B cell (primary cell): Measurements from ENCODE around the gene DPYSL3. TPM values are rescaled to one million over a fixed set of nuclear protein-coding genes. Genes with fewer than 3 reads are reported as not detected.

Experiments
- ATAC-seq: fragments of 200-7000 bp; cut with Tn5 transposase; one replicate; pipeline ENCODE4 v1.10.0; 2021; ENCODE audit warnings: low read depth, mild to moderate bottlenecking, moderate number of reproducible peaks, moderate library complexity
- CTCF ChIA-PET: fragments of 350-600 bp; sonication (Branson Sonifier 250); formaldehyde crosslinking; loops from one replicate; lab custom pipeline; 2021; ENCODE audit warnings: antibody characterized with exemption, inconsistent platforms; lab: Charles Lee
- POLR2A ChIA-PET: fragments of 350-600 bp; sonication (Branson Sonifier 250); formaldehyde crosslinking; loops from one replicate; lab custom pipeline; 2021; ENCODE audit warnings: antibody characterized with exemption; lab: Charles Lee
- DNase-seq: peaks from one replicate; pipeline ENCODE4 v3.0.0; 2013
- H2AFZ ChIP-seq: 2 replicates; pipeline ENCODE4 v1.6.1; 2012; ENCODE audit warnings: mild to moderate bottlenecking, low read depth, low read length; ENCODE audit not compliant: insufficient read depth, poor library complexity, severe bottlenecking
- H3K27ac ChIP-seq, 2 donors: 1 replicate in 1 of 2; 2 replicates in 1 of 2; pipeline ENCODE4 v1.5.1; 2012 to 2013; ENCODE audit warnings: low read length in 2 of 2, mild to moderate bottlenecking in 2 of 2, moderate library complexity in 1 of 2
- H3K27me3 ChIP-seq, 4 experiments: fragments of 200-600 bp in 1 of 4; sonication (generic) in 1 of 4; replicated peaks in 1 of 4; 1 replicate in 2 of 4; 2 replicates in 2 of 4; pipeline versions ENCODE4 v1.6.1 to v1.7.0; 2013 to 2016; ENCODE audit warnings: low read length in 3 of 4, mild to moderate bottlenecking in 2 of 4, mixed read lengths in 1 of 4, moderate library complexity in 1 of 4; ENCODE audit not compliant: insufficient read depth in 4 of 4, control insufficient read depth in 3 of 4; ENCODE audit errors: control extremely low read depth in 1 of 4
- H3K36me3 ChIP-seq, 2 experiments: replicated peaks in 1 of 2; 1 replicate in 1 of 2; 2 replicates in 1 of 2; pipeline versions ENCODE4 v1.6.1 to v1.7.1; 2013; ENCODE audit warnings: low read length in 1 of 2; ENCODE audit not compliant: insufficient read depth in 2 of 2, control insufficient read depth in 1 of 2; ENCODE audit errors: control extremely low read depth in 1 of 2, extremely low read depth in 1 of 2
- H3K4me1 ChIP-seq, 2 donors: fragments of 200-600 bp in 1 of 2; sonication (generic) in 1 of 2; 1 replicate in 1 of 2; 2 replicates in 1 of 2; pipeline versions ENCODE4 v1.5.1 to v1.6.1; 2013 to 2017; ENCODE audit warnings: low read length in 2 of 2; ENCODE audit not compliant: control insufficient read depth in 2 of 2, insufficient read depth in 2 of 2
- H3K4me2 ChIP-seq: replicated peaks from 2 replicates; pipeline ENCODE3; 2012; ENCODE audit warnings: mild to moderate bottlenecking, low read depth, low read length; ENCODE audit not compliant: poor library complexity, severe bottlenecking
- H3K4me3 ChIP-seq, 5 experiments: fragments of 200-600 bp in 1 of 5; sonication (generic) in 1 of 5; 1 replicate in 3 of 5; 2 replicates in 2 of 5; pipeline versions ENCODE4 v1.5.1 to v1.7.0; 2011 to 2016; ENCODE audit warnings: low read length in 4 of 5, mild to moderate bottlenecking in 4 of 5, low read depth in 2 of 5, control low read depth in 1 of 5, moderate library complexity in 1 of 5; ENCODE audit not compliant: insufficient read depth in 1 of 5; ENCODE audit errors: control extremely low read depth in 1 of 5, extremely low read depth in 1 of 5
- H3K79me2 ChIP-seq: fragments of 200-600 bp; sonication (generic); one replicate; pipeline ENCODE4 v1.6.0; 2016; ENCODE audit warnings: low read length; ENCODE audit not compliant: control insufficient read depth, insufficient read depth
- H3K9ac ChIP-seq: fragments of 200-600 bp; sonication (generic); 2 replicates; pipeline ENCODE4 v1.6.1; 2017; ENCODE audit warnings: mild to moderate bottlenecking, low read length, moderate library complexity
- H3K9me3 ChIP-seq, 3 donors: one replicate each; pipeline versions ENCODE4 v1.6.1 to v1.7.1; 2013; ENCODE audit warnings: low read length in 2 of 3; ENCODE audit not compliant: control insufficient read depth in 2 of 3, insufficient read depth in 1 of 3; ENCODE audit errors: control extremely low read depth in 1 of 3
- H4K20me1 ChIP-seq: 2 replicates; pipeline ENCODE4 v1.6.0; 2012; ENCODE audit warnings: mild to moderate bottlenecking, low read length; ENCODE audit not compliant: insufficient read depth, control insufficient read depth, poor library complexity, severe bottlenecking
- H3K27ac Mint-ChIP-seq: one replicate; pipeline ENCODE4 v1.8.0; 2021; ENCODE audit warnings: mixed read lengths
- H3K27me3 Mint-ChIP-seq: one replicate; pipeline ENCODE4 v1.8.0; 2021; ENCODE audit warnings: mixed read lengths
- H3K4me1 Mint-ChIP-seq: one replicate; pipeline ENCODE4 v1.8.0; 2021; ENCODE audit warnings: mixed read lengths
- H3K4me3 Mint-ChIP-seq: one replicate; pipeline ENCODE4 v1.8.0; 2021; ENCODE audit warnings: mixed read lengths
- H3K9me3 Mint-ChIP-seq: one replicate; pipeline ENCODE4 v1.8.0; 2022; ENCODE audit warnings: mixed read lengths; ENCODE audit not compliant: insufficient read depth
- CTCF ChIP-seq: fragments of 200-600 bp; IDR thresholded peaks from one replicate; pipeline ENCODE4 v1.8.0; 2022; ENCODE audit warnings: antibody characterized with exemption, mild to moderate bottlenecking
- EZH2 ChIP-seq: IDR thresholded peaks from 2 replicates; pipeline ENCODE4 v1.6.1; 2012; ENCODE audit warnings: borderline replicate concordance, low read depth, mild to moderate bottlenecking, moderate library complexity, low read length; ENCODE audit not compliant: insufficient read depth, poor library complexity, severe bottlenecking
- WGBS: methylation state at CpG from one replicate; pipeline ENCODE4 v1.1.5; 2013; ENCODE audit warnings: missing lambda C conversion rate; ENCODE audit not compliant: insufficient coverage; 5-methylcytosine and 5-hydroxymethylcytosine counted together
- intact Hi-C: fragments of 100-400 bp; cut with micrococcal nuclease; formaldehyde crosslinking; loops from one replicate; pipeline ENCODE4 v1.10.0; 2022
- polyA plus RNA-seq: library from polyadenylated mRNA; depleted of rRNA; stranded (reverse); fragments of >200 nt; gene quantifications from 2 replicates; pipeline ENCODE4 v1.2.3, GENCODE V29; 2012
- total RNA-seq, 2 donors: library from RNA; stranded (reverse); fragments of 120-200 nt in 1 of 2; gene quantifications; 1 replicate in 1 of 2; 2 replicates in 1 of 2; pipeline versions ENCODE4 v1.2.3 to v1.2.4, GENCODE V29; 2013 to 2022

Gene DPYSL3
- total and polyA plus RNA-seq, 2 donors (not counting 1 experiment from before 2014, with no cell fraction given) = not detected

GRCh38 chr5:147467973-147468508 lies 41.8 kb downstream of the DPYSL3 start:
- Histone ChIP-seq H3K36me3 (no peaks in the 10 kb centered on the region), H3K79me2 (no peaks in the 10 kb centered on the region), H4K20me1 (no peaks in the 10 kb centered on the region), H3K9me3 (peaks cover 0 to 3% (median 0%) of the 10 kb centered on the region in 3 donors), H3K4me2 (no peak overlapping the region), H2AFZ (no peak overlapping the region), H3K4me1 (no peaks in the 10 kb centered on the region), H3K4me3 (no peak overlapping the region), H3K27me3 (no peaks in the 10 kb centered on the region), H3K27ac (no peak overlapping the region), H3K9ac (no peak overlapping the region)
- H3K9me3 Mint-ChIP-seq = no peaks in the 10 kb centered on the region
- no peaks in the 10 kb centered on the region for H3K4me1 Mint-ChIP-seq
- ChIA-PET POLR2A (no interaction called here), CTCF (no interaction called here)
- H3K27ac Mint-ChIP-seq = no peak overlapping the region
- peaks cover 10% of the 10 kb centered on the region for H3K27me3 Mint-ChIP-seq
- no peak for TF ChIP-seq CTCF
- no peak for TF ChIP-seq EZH2
- no peak for DNase-seq
- intact Hi-C loops = no loop called here
- no peak for ATAC-seq
- H3K4me3 Mint-ChIP-seq = no peak overlapping the region
- 100% methylated on average over 1 of the region's 1 CpG for WGBS

GRCh38 chr5:147466360-147466980 lies 43.4 kb downstream of the DPYSL3 start:
- DNase-seq (no peak), ATAC-seq (no peak)
- no peaks in the 10 kb centered on the region for H3K36me3 ChIP-seq
- H3K4me3 ChIP-seq = no peak overlapping the region
- Mint-ChIP-seq H3K9me3 (no peaks in the 10 kb centered on the region), H3K4me1 (no peaks in the 10 kb centered on the region), H3K27me3 (peaks cover 7% of the 10 kb centered on the region), H3K27ac (no peak overlapping the region), H3K4me3 (no peak overlapping the region)
- H3K79me2 ChIP-seq = no peaks in the 10 kb centered on the region
- no peaks in the 10 kb centered on the region for H3K4me1 ChIP-seq
- POLR2A ChIA-PET = no interaction called here
- peaks cover 0 to 3% (median 0%) of the 10 kb centered on the region in 3 donors for H3K9me3 ChIP-seq
- TF ChIP-seq EZH2 = no peak
- TF ChIP-seq CTCF = no peak
- H2AFZ ChIP-seq = no peak overlapping the region
- H3K9ac ChIP-seq = no peak overlapping the region
- no peak overlapping the region for H3K27ac ChIP-seq
- H3K4me2 ChIP-seq = no peak overlapping the region
- no peaks in the 10 kb centered on the region for H3K27me3 ChIP-seq
- 91% methylated on average over 2 of the region's 6 CpGs for WGBS
- CTCF ChIA-PET = no interaction called here
- intact Hi-C loops = no loop called here
- H4K20me1 ChIP-seq = no peaks in the 10 kb centered on the region
